Astrocyte (in vitro differentiated cells and primary cell): ENCODE results near the gene KNOP1. TPM values are rescaled to one million over a fixed set of nuclear protein-coding genes. Genes with fewer than 3 reads are reported as not detected.

Experiments used
- DNase-seq: peaks from one replicate; pipeline ENCODE4 v3.0.0-alpha.2; 2010; ENCODE audit warnings: low read depth
- FAIRE-seq: peaks from 2 replicates; lab custom pipeline; 2011; peaks lifted over from hg19 to GRCh38; lab: Jason Lieb, UNC
- H2AFZ ChIP-seq: 2 replicates; pipeline ENCODE4 v1.6.0; 2012; ENCODE audit warnings: low read depth, low read length, inconsistent platforms
- H3K27ac ChIP-seq: 2 replicates; pipeline ENCODE4 v1.5.1; 2011; ENCODE audit warnings: low read depth, low read length, inconsistent platforms
- H3K27me3 ChIP-seq: 2 replicates; pipeline ENCODE4 v1.6.0; 2011; ENCODE audit warnings: low read length, inconsistent platforms; ENCODE audit not compliant: insufficient read depth
- H3K36me3 ChIP-seq: 2 replicates; pipeline ENCODE4 v1.5.1; 2011; ENCODE audit warnings: low read length, inconsistent platforms; ENCODE audit not compliant: insufficient read depth
- H3K4me1 ChIP-seq: 2 replicates; pipeline ENCODE4 v1.5.1; 2011; ENCODE audit warnings: low read length, inconsistent platforms; ENCODE audit not compliant: insufficient read depth
- H3K4me2 ChIP-seq: 2 replicates; pipeline ENCODE4 v1.6.0; 2012; ENCODE audit warnings: low read length, inconsistent platforms
- H3K4me3 ChIP-seq: 2 replicates; pipeline ENCODE4 v1.5.1; 2011; ENCODE audit warnings: low read depth, mild to moderate bottlenecking, low read length, inconsistent platforms; ENCODE audit not compliant: insufficient read depth
- H3K79me2 ChIP-seq: 2 replicates; pipeline ENCODE4 v1.6.0; 2012; ENCODE audit warnings: mild to moderate bottlenecking, low read length, inconsistent platforms; ENCODE audit not compliant: insufficient read depth
- H3K9ac ChIP-seq: 2 replicates; pipeline ENCODE4 v1.6.0; 2012; ENCODE audit warnings: mild to moderate bottlenecking, low read length, inconsistent platforms
- H3K9me3 ChIP-seq: 2 replicates; pipeline ENCODE4 v1.5.1; 2012; ENCODE audit warnings: low read depth, mild to moderate bottlenecking, low read length, inconsistent platforms; ENCODE audit not compliant: insufficient read depth
- H4K20me1 ChIP-seq: 2 replicates; pipeline ENCODE4 v1.6.0; 2012; ENCODE audit warnings: low read length, inconsistent platforms; ENCODE audit not compliant: insufficient read depth
- H3K27ac Mint-ChIP-seq: one replicate; pipeline ENCODE4 v1.8.0; 2021; ENCODE audit warnings: mild to moderate bottlenecking, mixed read lengths; ENCODE audit not compliant: unreplicated experiment
- H3K27me3 Mint-ChIP-seq: one replicate; pipeline ENCODE4 v1.8.0; 2021; ENCODE audit warnings: low read depth, mixed read lengths; ENCODE audit not compliant: unreplicated experiment
- H3K36me3 Mint-ChIP-seq: one replicate; pipeline ENCODE4 v1.8.0; 2021; ENCODE audit warnings: low read depth, mixed read lengths; ENCODE audit not compliant: unreplicated experiment
- H3K4me1 Mint-ChIP-seq: one replicate; pipeline ENCODE4 v1.8.0; 2021; ENCODE audit warnings: low read depth, mixed read lengths; ENCODE audit not compliant: unreplicated experiment
- H3K4me3 Mint-ChIP-seq: one replicate; pipeline ENCODE4 v1.8.0; 2021; ENCODE audit warnings: mild to moderate bottlenecking, moderate library complexity, mixed read lengths; ENCODE audit not compliant: unreplicated experiment
- H3K9me3 Mint-ChIP-seq: one replicate; pipeline ENCODE4 v1.8.0; 2021; ENCODE audit warnings: mild to moderate bottlenecking, mixed read lengths; ENCODE audit not compliant: unreplicated experiment
- CTCF ChIP-seq: IDR thresholded peaks from 2 replicates; pipeline ENCODE4 v1.5.1; 2011; ENCODE audit warnings: low read depth, mild to moderate bottlenecking, inconsistent platforms, low read length, moderate library complexity; ENCODE audit not compliant: insufficient read depth
- EZH2 ChIP-seq: IDR thresholded peaks from 2 replicates; pipeline ENCODE4 v1.6.1; 2012; ENCODE audit warnings: mild to moderate bottlenecking, low read length, inconsistent platforms; ENCODE audit not compliant: insufficient read depth
- total RNA-seq: library from RNA; stranded (reverse); gene quantifications from 2 replicates; pipeline ENCODE4 v1.2.1, GENCODE V29; 2021

The KNOP1 gene
- total RNA-seq, 1 donor from 2014 or later = 22.9 TPM

- H3K4me2 ChIP-seq = no peak overlapping the region
Observed at GRCh38 chr16:19722981-19723380, 5.0 kb upstream of the KNOP1 start.

GRCh38 chr16:19722269-19722952, 4.4 kb upstream of the KNOP1 start:
- TF ChIP-seq EZH2 = no peak
- TF ChIP-seq CTCF = no peak

More at GRCh38 chr16:19722981-19723380, 5.0 kb upstream of the KNOP1 start:
- no peaks in the 10 kb centered on the region for H3K27me3 Mint-ChIP-seq
- H3K27ac Mint-ChIP-seq = no peak overlapping the region
- H3K36me3 ChIP-seq = no peaks in the 10 kb centered on the region
- no peaks in the 10 kb centered on the region for H3K27me3 ChIP-seq
- DNase-seq (no peak), FAIRE-seq (no peak)
- no peak overlapping the region for H3K9ac ChIP-seq
- H4K20me1 ChIP-seq = no peaks in the 10 kb centered on the region
- H3K9me3 Mint-ChIP-seq = no peaks in the 10 kb centered on the region
- no peak overlapping the region for H3K27ac ChIP-seq
- H3K4me3 ChIP-seq = no peak overlapping the region
- peaks cover 3% of the 10 kb centered on the region for H3K36me3 Mint-ChIP-seq
- no peaks in the 10 kb centered on the region for H3K9me3 ChIP-seq
- peaks cover 17% of the 10 kb centered on the region for H3K79me2 ChIP-seq
- TF ChIP-seq CTCF (no peak), EZH2 (no peak)
- H2AFZ ChIP-seq = no peak overlapping the region
- peaks cover 4% of the 10 kb centered on the region for H3K4me1 Mint-ChIP-seq
- peaks cover 7% of the 10 kb centered on the region for H3K4me1 ChIP-seq
- H3K4me3 Mint-ChIP-seq = no peak overlapping the region

GRCh38 chr16:19718624-19718965, 568 bp upstream of the KNOP1 start:
- FAIRE-seq (no peak), DNase-seq (no peak)
- Mint-ChIP-seq H3K4me1 (peaks cover 9% of the 10 kb centered on the region), H3K27me3 (no peaks in the 10 kb centered on the region), H3K9me3 (no peaks in the 10 kb centered on the region), H3K27ac (no peak overlapping the region), H3K4me3 (peak overlapping the region; percentile 94), H3K36me3 (peaks cover 11% of the 10 kb centered on the region)
- peak overlapping the region; percentile 100 for H2AFZ ChIP-seq
- H3K36me3 ChIP-seq = peaks cover 2% of the 10 kb centered on the region
- TF ChIP-seq CTCF = no peak
- no peak for TF ChIP-seq EZH2
- H3K4me3 ChIP-seq = peak overlapping the region; percentile 85
- H4K20me1 ChIP-seq = peaks cover 21% of the 10 kb centered on the region
- H3K4me2 ChIP-seq = peak overlapping the region; percentile 86
- H3K9me3 ChIP-seq = no peaks in the 10 kb centered on the region
- peaks cover 14% of the 10 kb centered on the region for H3K4me1 ChIP-seq
- peaks cover 58% of the 10 kb centered on the region for H3K79me2 ChIP-seq
- H3K27ac ChIP-seq = peak overlapping the region; percentile 77
- H3K27me3 ChIP-seq = no peaks in the 10 kb centered on the region
- peak overlapping the region; percentile 81 for H3K9ac ChIP-seq

More at GRCh38 chr16:19722269-19722952, 4.4 kb upstream of the KNOP1 start:
- Histone ChIP-seq H3K79me2 (peaks cover 21% of the 10 kb centered on the region), H2AFZ (no peak overlapping the region), H4K20me1 (no peaks in the 10 kb centered on the region), H3K36me3 (no peaks in the 10 kb centered on the region), H3K4me3 (no peak overlapping the region), H3K9me3 (no peaks in the 10 kb centered on the region), H3K4me1 (peaks cover 7% of the 10 kb centered on the region), H3K9ac (no peak overlapping the region), H3K4me2 (no peak overlapping the region), H3K27ac (no peak overlapping the region), H3K27me3 (no peaks in the 10 kb centered on the region)
- no peak overlapping the region for H3K27ac Mint-ChIP-seq
- no peak overlapping the region for H3K4me3 Mint-ChIP-seq
- peaks cover 3% of the 10 kb centered on the region for H3K36me3 Mint-ChIP-seq
- DNase-seq = no peak
- H3K9me3 Mint-ChIP-seq = no peaks in the 10 kb centered on the region
- H3K27me3 Mint-ChIP-seq = no peaks in the 10 kb centered on the region
- peaks cover 4% of the 10 kb centered on the region for H3K4me1 Mint-ChIP-seq
- FAIRE-seq = no peak
